GM23338 (cell line): Measurements from ENCODE around the gene ASB9. TPM values are rescaled to one million over a fixed set of nuclear protein-coding genes. Genes with fewer than 3 reads are reported as not detected.

Source experiments
- ATAC-seq: fragments of 200-7000 bp; cut with Tn5 transposase; 3 replicates; pipeline ENCODE4 v1.9.1; 2020
- DNase-seq: peaks from one replicate; pipeline ENCODE4 v3.0.0-alpha.2; 2015; ENCODE audit warnings: low spot score
- H2AFZ ChIP-seq: fragments of 200-600 bp; sonication (generic); 2 replicates; pipeline ENCODE4 v1.8.0; 2016; ENCODE audit warnings: antibody characterized with exemption, mild to moderate bottlenecking, moderate library complexity
- H3F3A ChIP-seq: fragments of 200-600 bp; sonication (generic); replicated peaks from 2 replicates; pipeline ENCODE4 v1.8.0; 2017; ENCODE audit warnings: antibody characterized with exemption, mixed run types, low read depth
- H3K27ac ChIP-seq: fragments of 200-600 bp; sonication (generic); 2 replicates; pipeline ENCODE4 v1.6.1; 2016; ENCODE audit warnings: low read depth
- H3K27me3 ChIP-seq: fragments of 200-600 bp; sonication (generic); 2 replicates; pipeline ENCODE4 v1.8.0; 2016; ENCODE audit warnings: mild to moderate bottlenecking, mixed run types, moderate library complexity; ENCODE audit not compliant: insufficient read depth
- H3K36me3 ChIP-seq: fragments of 200-600 bp; sonication (generic); 2 replicates; pipeline ENCODE4 v1.8.0; 2016; ENCODE audit warnings: mild to moderate bottlenecking; ENCODE audit not compliant: insufficient read depth
- H3K4me1 ChIP-seq: fragments of 200-600 bp; sonication (generic); 2 replicates; pipeline ENCODE4 v1.8.0; 2016; ENCODE audit warnings: mild to moderate bottlenecking, moderate library complexity; ENCODE audit not compliant: insufficient read depth
- H3K4me2 ChIP-seq: fragments of 200-600 bp; sonication (generic); 2 replicates; pipeline ENCODE4 v1.7.1; 2017; ENCODE audit warnings: mixed run types
- H3K4me3 ChIP-seq: fragments of 200-600 bp; sonication (generic); 2 replicates; pipeline ENCODE4 v1.6.1; 2016; ENCODE audit warnings: mixed run types
- H3K79me2 ChIP-seq: fragments of 200-600 bp; sonication (generic); replicated peaks from 2 replicates; pipeline ENCODE4 v1.8.0; 2017; ENCODE audit warnings: mild to moderate bottlenecking; ENCODE audit not compliant: insufficient read depth
- H3K9me2 ChIP-seq: fragments of 200-600 bp; sonication (generic); 2 replicates; pipeline ENCODE4 v1.8.0; 2017; ENCODE audit not compliant: insufficient read depth
- H4K20me1 ChIP-seq: fragments of 200-600 bp; sonication (generic); replicated peaks from 2 replicates; pipeline ENCODE4 v1.8.0; 2017; ENCODE audit warnings: mild to moderate bottlenecking; ENCODE audit not compliant: insufficient read depth
- H3K27ac Mint-ChIP-seq: 2 replicates; pipeline ENCODE4 v1.8.0; 2020; ENCODE audit warnings: inconsistent platforms, mild to moderate bottlenecking, moderate library complexity, mixed read lengths
- H3K27me3 Mint-ChIP-seq: 3 replicates; pipeline ENCODE4 v1.8.0; 2022; ENCODE audit warnings: low read depth, mild to moderate bottlenecking, moderate library complexity, mixed read lengths, inconsistent platforms; ENCODE audit not compliant: insufficient read depth, poor library complexity
- H3K36me3 Mint-ChIP-seq: 3 replicates; pipeline ENCODE4 v1.8.0; 2021; ENCODE audit warnings: low read depth, mild to moderate bottlenecking, inconsistent platforms, moderate library complexity, mixed read lengths
- H3K4me1 Mint-ChIP-seq: 3 replicates; pipeline ENCODE4 v1.8.0; 2020; ENCODE audit warnings: mild to moderate bottlenecking, inconsistent platforms, mixed read lengths
- H3K4me3 Mint-ChIP-seq: 3 replicates; pipeline ENCODE4 v1.8.0; 2021; ENCODE audit warnings: moderate library complexity, mild to moderate bottlenecking, inconsistent platforms, mixed read lengths
- H3K9me3 Mint-ChIP-seq: 3 replicates; pipeline ENCODE4 v1.8.0; 2020; ENCODE audit warnings: moderate library complexity, mild to moderate bottlenecking, inconsistent platforms, mixed read lengths
- CREB1 ChIP-seq: fragments of 250-450 bp; sonication (Bioruptor Pico); IDR thresholded peaks from 2 replicates; pipeline ENCODE4 v1.5.0; 2020; ENCODE audit warnings: low read depth, mild to moderate bottlenecking, moderate library complexity
- ETS1 ChIP-seq: IDR thresholded peaks from 2 replicates; pipeline ENCODE4 v1.6.1; 2016; ENCODE audit warnings: antibody characterized with exemption
- EZH2 ChIP-seq: fragments of 200-600 bp; sonication (generic); IDR thresholded peaks from one replicate; pipeline ENCODE4 v1.8.0; 2017; ENCODE audit warnings: antibody characterized with exemption, mild to moderate bottlenecking, low read depth; ENCODE audit not compliant: unreplicated experiment
- EZH2phosphoT487 ChIP-seq: fragments of 200-600 bp; sonication (generic); IDR thresholded peaks from one replicate; pipeline ENCODE4 v1.8.1; 2018; ENCODE audit warnings: antibody characterized with exemption; ENCODE audit not compliant: unreplicated experiment
- JUNB ChIP-seq: IDR thresholded peaks from one replicate; pipeline ENCODE4 v1.6.1; 2016; ENCODE audit warnings: antibody characterized with exemption; ENCODE audit not compliant: unreplicated experiment
- REST ChIP-seq: IDR thresholded peaks from one replicate; pipeline ENCODE4 v1.6.1; 2018; ENCODE audit warnings: antibody characterized with exemption; ENCODE audit not compliant: unreplicated experiment
- STAT1 ChIP-seq: IDR thresholded peaks from one replicate; pipeline ENCODE4 v1.6.1; 2016; ENCODE audit warnings: antibody characterized with exemption; ENCODE audit not compliant: unreplicated experiment
- ZNF114 ChIP-seq: fragments of 250-450 bp; sonication (Bioruptor Pico); IDR thresholded peaks from 2 replicates; pipeline ENCODE4 v1.5.0; 2020; ENCODE audit warnings: mild to moderate bottlenecking, moderate library complexity
- ZNF331 ChIP-seq: fragments of 250-450 bp; sonication (Bioruptor Pico); IDR thresholded peaks from 2 replicates; pipeline ENCODE4 v1.5.0; 2020; ENCODE audit warnings: low read depth, mild to moderate bottlenecking, moderate library complexity
- polyA plus RNA-seq: library from polyadenylated mRNA; unstranded; fragments of >200 nt; fragmentation: Nextera tagmentation; extraction: Ambion mirVana; gene quantifications from 2 replicates; pipeline ENCODE4 v1.2.1, GENCODE V29; 2016
- total RNA-seq: library from RNA; depleted of rRNA; stranded (reverse); fragments of >200 nt; shearing (Covaris generic); gene quantifications from 2 replicates; pipeline ENCODE4 v1.2.3, GENCODE V29; 2014
- TF ChIP-seq, protein P1 (sequence below): fragments of 250-450 bp; sonication (Bioruptor Pico); IDR thresholded peaks from 2 replicates; pipeline ENCODE4 v1.5.0; 2020; ENCODE audit warnings: mild to moderate bottlenecking, moderate library complexity

The ASB9 gene
- total and polyA plus RNA-seq, 2 experiments from 2014 or later = 0.37 to 0.42 TPM

DNA sequence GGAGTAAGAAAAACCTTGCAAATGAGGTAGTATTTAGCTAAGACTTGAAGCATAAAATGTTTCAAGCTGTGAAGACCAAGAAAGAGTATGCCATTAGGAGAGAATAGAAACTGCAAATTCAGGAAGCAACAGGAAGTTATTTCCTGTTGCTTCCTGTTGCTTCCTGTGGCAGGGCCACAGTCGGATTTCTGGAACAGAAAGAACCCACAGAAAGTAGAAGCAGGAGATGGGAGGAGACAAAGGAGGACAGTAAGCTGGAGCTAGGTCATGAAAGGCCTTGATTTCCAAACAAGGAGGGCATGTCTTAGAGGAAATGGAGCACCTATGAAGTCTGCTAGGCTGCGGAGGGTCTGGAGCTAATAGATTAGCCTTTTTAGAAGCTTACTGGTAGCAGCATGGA lies 28.3 kb upstream of the ASB9 start:
- Histone ChIP-seq H3K27me3 (no peaks in the 10 kb centered on the region), H3K36me3 (no peaks in the 10 kb centered on the region), H3K4me1 (no peaks in the 10 kb centered on the region), H2AFZ (no peak overlapping the region), H3K4me3 (no peak overlapping the region), H4K20me1 (no peaks in the 10 kb centered on the region), H3K9me2 (no peaks in the 10 kb centered on the region), H3F3A (no peaks in the 10 kb centered on the region), H3K27ac (no peak overlapping the region), H3K79me2 (no peaks in the 10 kb centered on the region), H3K4me2 (no peak overlapping the region)
- ATAC-seq (no peak), DNase-seq (no peak)
- no peaks in the 10 kb centered on the region for H3K9me3 Mint-ChIP-seq
- no peaks in the 10 kb centered on the region for H3K36me3 Mint-ChIP-seq
- no peak overlapping the region for H3K27ac Mint-ChIP-seq
- H3K4me1 Mint-ChIP-seq = peaks cover 11% of the 10 kb centered on the region; the same call in 2 of the 3 replicates
- H3K27me3 Mint-ChIP-seq = no peaks in the 10 kb centered on the region
- H3K4me3 Mint-ChIP-seq = no peak overlapping the region
- TF ChIP-seq JUNB = no peak
- no peak for TF ChIP-seq STAT1
- TF ChIP-seq EZH2phosphoT487 = no peak
- TF ChIP-seq ETS1 = no peak
- TF ChIP-seq EZH2 = no peak
- no peak for TF ChIP-seq REST
- TF ChIP-seq, protein P1, sequence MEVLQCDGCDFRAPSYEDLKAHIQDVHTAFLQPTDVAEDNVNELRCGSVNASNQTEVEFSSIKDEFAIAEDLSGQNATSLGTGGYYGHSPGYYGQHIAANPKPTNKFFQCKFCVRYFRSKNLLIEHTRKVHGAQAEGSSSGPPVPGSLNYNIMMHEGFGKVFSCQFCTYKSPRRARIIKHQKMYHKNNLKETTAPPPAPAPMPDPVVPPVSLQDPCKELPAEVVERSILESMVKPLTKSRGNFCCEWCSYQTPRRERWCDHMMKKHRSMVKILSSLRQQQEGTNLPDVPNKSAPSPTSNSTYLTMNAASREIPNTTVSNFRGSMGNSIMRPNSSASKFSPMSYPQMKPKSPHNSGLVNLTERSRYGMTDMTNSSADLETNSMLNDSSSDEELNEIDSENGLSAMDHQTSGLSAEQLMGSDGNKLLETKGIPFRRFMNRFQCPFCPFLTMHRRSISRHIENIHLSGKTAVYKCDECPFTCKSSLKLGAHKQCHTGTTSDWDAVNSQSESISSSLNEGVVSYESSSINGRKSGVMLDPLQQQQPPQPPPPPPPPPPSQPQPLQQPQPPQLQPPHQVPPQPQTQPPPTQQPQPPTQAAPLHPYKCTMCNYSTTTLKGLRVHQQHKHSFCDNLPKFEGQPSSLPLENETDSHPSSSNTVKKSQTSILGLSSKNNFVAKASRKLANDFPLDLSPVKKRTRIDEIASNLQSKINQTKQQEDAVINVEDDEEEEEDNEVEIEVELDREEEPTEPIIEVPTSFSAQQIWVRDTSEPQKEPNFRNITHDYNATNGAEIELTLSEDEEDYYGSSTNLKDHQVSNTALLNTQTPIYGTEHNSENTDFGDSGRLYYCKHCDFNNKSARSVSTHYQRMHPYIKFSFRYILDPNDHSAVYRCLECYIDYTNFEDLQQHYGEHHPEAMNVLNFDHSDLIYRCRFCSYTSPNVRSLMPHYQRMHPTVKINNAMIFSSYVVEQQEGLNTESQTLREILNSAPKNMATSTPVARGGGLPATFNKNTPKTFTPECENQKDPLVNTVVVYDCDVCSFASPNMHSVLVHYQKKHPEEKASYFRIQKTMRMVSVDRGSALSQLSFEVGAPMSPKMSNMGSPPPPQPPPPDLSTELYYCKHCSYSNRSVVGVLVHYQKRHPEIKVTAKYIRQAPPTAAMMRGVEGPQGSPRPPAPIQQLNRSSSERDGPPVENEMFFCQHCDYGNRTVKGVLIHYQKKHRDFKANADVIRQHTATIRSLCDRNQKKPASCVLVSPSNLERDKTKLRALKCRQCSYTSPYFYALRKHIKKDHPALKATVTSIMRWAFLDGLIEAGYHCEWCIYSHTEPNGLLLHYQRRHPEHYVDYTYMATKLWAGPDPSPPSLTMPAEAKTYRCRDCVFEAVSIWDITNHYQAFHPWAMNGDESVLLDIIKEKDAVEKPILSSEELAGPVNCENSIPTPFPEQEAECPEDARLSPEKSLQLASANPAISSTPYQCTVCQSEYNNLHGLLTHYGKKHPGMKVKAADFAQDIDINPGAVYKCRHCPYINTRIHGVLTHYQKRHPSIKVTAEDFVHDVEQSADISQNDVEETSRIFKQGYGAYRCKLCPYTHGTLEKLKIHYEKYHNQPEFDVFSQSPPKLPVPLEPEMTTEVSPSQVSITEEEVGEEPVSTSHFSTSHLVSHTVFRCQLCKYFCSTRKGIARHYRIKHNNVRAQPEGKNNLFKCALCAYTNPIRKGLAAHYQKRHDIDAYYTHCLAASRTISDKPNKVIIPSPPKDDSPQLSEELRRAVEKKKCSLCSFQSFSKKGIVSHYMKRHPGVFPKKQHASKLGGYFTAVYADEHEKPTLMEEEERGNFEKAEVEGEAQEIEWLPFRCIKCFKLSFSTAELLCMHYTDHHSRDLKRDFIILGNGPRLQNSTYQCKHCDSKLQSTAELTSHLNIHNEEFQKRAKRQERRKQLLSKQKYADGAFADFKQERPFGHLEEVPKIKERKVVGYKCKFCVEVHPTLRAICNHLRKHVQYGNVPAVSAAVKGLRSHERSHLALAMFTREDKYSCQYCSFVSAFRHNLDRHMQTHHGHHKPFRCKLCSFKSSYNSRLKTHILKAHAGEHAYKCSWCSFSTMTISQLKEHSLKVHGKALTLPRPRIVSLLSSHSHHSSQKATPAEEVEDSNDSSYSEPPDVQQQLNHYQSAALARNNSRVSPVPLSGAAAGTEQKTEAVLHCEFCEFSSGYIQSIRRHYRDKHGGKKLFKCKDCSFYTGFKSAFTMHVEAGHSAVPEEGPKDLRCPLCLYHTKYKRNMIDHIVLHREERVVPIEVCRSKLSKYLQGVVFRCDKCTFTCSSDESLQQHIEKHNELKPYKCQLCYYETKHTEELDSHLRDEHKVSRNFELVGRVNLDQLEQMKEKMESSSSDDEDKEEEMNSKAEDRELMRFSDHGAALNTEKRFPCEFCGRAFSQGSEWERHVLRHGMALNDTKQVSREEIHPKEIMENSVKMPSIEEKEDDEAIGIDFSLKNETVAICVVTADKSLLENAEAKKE (CRISPR knock-in tag) = no peak
- no peak for TF ChIP-seq ZNF114 (CRISPR knock-in tag)
- no peak for TF ChIP-seq CREB1 (CRISPR knock-in tag)
- TF ChIP-seq ZNF331 (CRISPR knock-in tag) = no peak
